ENCODE data around the gene IGFL4.

DNA sequence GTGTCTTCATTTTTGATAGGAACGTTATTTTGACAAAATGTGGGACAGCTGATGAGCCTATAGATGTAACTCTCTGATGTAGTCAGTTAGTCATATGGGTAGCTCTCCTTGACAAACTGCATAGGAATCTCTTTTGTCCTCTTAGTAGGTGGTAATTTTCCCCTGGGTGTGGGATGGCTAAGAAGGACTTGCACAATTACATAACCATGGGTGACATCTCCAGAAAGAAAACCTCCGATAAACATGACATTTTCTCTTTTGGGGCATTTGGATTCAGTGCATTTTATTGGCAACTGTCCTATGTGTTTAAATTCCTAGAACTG, 41.9 kb upstream of the IGFL4 start:
- TF ChIP-seq FOS (IDR thresholded peaks at IDR 0.05; ENCODE audit: borderline replicate concordance, extremely low read depth, insufficient read length): no peak
- TF ChIP-seq, protein P1, sequence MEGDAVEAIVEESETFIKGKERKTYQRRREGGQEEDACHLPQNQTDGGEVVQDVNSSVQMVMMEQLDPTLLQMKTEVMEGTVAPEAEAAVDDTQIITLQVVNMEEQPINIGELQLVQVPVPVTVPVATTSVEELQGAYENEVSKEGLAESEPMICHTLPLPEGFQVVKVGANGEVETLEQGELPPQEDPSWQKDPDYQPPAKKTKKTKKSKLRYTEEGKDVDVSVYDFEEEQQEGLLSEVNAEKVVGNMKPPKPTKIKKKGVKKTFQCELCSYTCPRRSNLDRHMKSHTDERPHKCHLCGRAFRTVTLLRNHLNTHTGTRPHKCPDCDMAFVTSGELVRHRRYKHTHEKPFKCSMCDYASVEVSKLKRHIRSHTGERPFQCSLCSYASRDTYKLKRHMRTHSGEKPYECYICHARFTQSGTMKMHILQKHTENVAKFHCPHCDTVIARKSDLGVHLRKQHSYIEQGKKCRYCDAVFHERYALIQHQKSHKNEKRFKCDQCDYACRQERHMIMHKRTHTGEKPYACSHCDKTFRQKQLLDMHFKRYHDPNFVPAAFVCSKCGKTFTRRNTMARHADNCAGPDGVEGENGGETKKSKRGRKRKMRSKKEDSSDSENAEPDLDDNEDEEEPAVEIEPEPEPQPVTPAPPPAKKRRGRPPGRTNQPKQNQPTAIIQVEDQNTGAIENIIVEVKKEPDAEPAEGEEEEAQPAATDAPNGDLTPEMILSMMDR (IDR thresholded peaks at IDR 0.05 in 2 of 3, conservative IDR thresholded peaks at IDR 0.05 in 1 of 3; ENCODE audit: control insufficient read depth in 2 of 3, extremely low read depth in 1 of 3, insufficient read depth in 1 of 3, low read depth in 3 of 3, low read length in 3 of 3): no peak
- no peak for TF ChIP-seq JUND (IDR thresholded peaks at IDR 0.05; ENCODE audit: low read depth, low read length)
- TF ChIP-seq, protein P2, sequence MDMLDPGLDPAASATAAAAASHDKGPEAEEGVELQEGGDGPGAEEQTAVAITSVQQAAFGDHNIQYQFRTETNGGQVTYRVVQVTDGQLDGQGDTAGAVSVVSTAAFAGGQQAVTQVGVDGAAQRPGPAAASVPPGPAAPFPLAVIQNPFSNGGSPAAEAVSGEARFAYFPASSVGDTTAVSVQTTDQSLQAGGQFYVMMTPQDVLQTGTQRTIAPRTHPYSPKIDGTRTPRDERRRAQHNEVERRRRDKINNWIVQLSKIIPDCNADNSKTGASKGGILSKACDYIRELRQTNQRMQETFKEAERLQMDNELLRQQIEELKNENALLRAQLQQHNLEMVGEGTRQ (IDR thresholded peaks at IDR 0.05; ENCODE audit: borderline replicate concordance, low read depth, low read length): no peak
- TF ChIP-seq EZH2 (IDR thresholded peaks at IDR 0.05; ENCODE audit: borderline replicate concordance, control insufficient read depth, low read depth, low read length): no peak
- TF ChIP-seq POLR2A (IDR thresholded peaks at IDR 0.05; ENCODE audit: low read depth, low read length): no peak
- TF ChIP-seq, protein P3, sequence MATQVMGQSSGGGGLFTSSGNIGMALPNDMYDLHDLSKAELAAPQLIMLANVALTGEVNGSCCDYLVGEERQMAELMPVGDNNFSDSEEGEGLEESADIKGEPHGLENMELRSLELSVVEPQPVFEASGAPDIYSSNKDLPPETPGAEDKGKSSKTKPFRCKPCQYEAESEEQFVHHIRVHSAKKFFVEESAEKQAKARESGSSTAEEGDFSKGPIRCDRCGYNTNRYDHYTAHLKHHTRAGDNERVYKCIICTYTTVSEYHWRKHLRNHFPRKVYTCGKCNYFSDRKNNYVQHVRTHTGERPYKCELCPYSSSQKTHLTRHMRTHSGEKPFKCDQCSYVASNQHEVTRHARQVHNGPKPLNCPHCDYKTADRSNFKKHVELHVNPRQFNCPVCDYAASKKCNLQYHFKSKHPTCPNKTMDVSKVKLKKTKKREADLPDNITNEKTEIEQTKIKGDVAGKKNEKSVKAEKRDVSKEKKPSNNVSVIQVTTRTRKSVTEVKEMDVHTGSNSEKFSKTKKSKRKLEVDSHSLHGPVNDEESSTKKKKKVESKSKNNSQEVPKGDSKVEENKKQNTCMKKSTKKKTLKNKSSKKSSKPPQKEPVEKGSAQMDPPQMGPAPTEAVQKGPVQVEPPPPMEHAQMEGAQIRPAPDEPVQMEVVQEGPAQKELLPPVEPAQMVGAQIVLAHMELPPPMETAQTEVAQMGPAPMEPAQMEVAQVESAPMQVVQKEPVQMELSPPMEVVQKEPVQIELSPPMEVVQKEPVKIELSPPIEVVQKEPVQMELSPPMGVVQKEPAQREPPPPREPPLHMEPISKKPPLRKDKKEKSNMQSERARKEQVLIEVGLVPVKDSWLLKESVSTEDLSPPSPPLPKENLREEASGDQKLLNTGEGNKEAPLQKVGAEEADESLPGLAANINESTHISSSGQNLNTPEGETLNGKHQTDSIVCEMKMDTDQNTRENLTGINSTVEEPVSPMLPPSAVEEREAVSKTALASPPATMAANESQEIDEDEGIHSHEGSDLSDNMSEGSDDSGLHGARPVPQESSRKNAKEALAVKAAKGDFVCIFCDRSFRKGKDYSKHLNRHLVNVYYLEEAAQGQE (IDR thresholded peaks at IDR 0.05; ENCODE audit: low read depth, low read length): no peak
- TF ChIP-seq NFXL1 (IDR thresholded peaks at IDR 0.05; ENCODE audit: borderline replicate concordance): no peak
- no peak for TF ChIP-seq ASH2L (IDR thresholded peaks at IDR 0.05; ENCODE audit: borderline replicate concordance, low read depth)
- TF ChIP-seq, protein P4, sequence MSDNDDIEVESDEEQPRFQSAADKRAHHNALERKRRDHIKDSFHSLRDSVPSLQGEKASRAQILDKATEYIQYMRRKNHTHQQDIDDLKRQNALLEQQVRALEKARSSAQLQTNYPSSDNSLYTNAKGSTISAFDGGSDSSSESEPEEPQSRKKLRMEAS (IDR thresholded peaks at IDR 0.05; ENCODE audit: low read depth, low read length): no peak
- no peak for TF ChIP-seq ZNF274 (IDR thresholded peaks at IDR 0.05; ENCODE audit: insufficient read depth, insufficient read length)
- no peak for TF ChIP-seq SUZ12 (IDR thresholded peaks at IDR 0.05; ENCODE audit: unreplicated experiment)
- no peak for TF ChIP-seq EP300 (IDR thresholded peaks at IDR 0.05; ENCODE audit: borderline replicate concordance in 1 of 2, control insufficient read depth in 1 of 2, low read depth in 2 of 2, low read length in 2 of 2)
- no peak for TF ChIP-seq POU2F2 (IDR thresholded peaks at IDR 0.05; ENCODE audit: borderline replicate concordance, low read depth, low read length)

Measured in GM12878 (cell line).